HEK293T (cell line): ENCODE data around the gene GMDS.

Experiments
- BHLHE40 ChIP-seq: fragments of 450-650 bp; IDR thresholded peaks from 2 replicates; pipeline ENCODE4 v1.6.1; 2016; ENCODE audit warnings: mild to moderate bottlenecking, moderate library complexity, borderline replicate concordance
- CTBP1 ChIP-seq: fragments of 450-650 bp; IDR thresholded peaks from 2 replicates; pipeline ENCODE4 v1.6.1; 2016; ENCODE audit warnings: borderline replicate concordance
- FOXA1 ChIP-seq: fragments of 450-650 bp; IDR thresholded peaks from 2 replicates; pipeline ENCODE4 v1.6.1; 2016; ENCODE audit warnings: mild to moderate bottlenecking
- FOXK2 ChIP-seq: fragments of 450-650 bp; IDR thresholded peaks from 2 replicates; pipeline ENCODE4 v1.6.1; 2016; ENCODE audit warnings: mild to moderate bottlenecking
- FOXM1 ChIP-seq: fragments of 450-650 bp; IDR thresholded peaks from 2 replicates; pipeline ENCODE4 v1.6.1; 2017; ENCODE audit warnings: mild to moderate bottlenecking, borderline replicate concordance
- L3MBTL2 ChIP-seq: fragments of 450-650 bp; conservative IDR thresholded peaks from 2 replicates; pipeline ENCODE4 v1.6.1; 2016; ENCODE audit warnings: mild to moderate bottlenecking
- LEF1 ChIP-seq: fragments of 450-650 bp; IDR thresholded peaks from 2 replicates; pipeline ENCODE4 v1.6.1; 2017; ENCODE audit warnings: mild to moderate bottlenecking, borderline replicate concordance
- PKNOX1 ChIP-seq: fragments of 450-650 bp; IDR thresholded peaks from 2 replicates; pipeline ENCODE4 v1.6.1; 2016
- SP1 ChIP-seq: fragments of 450-650 bp; IDR thresholded peaks from 2 replicates; pipeline ENCODE4 v1.6.1; 2017
- SUZ12 ChIP-seq: fragments of 450-650 bp; IDR thresholded peaks from 2 replicates; pipeline ENCODE4 v1.6.1; 2016; ENCODE audit warnings: mild to moderate bottlenecking
- TARDBP ChIP-seq: fragments of 450-650 bp; IDR thresholded peaks from 2 replicates; pipeline ENCODE4 v1.6.1; 2016

DNA sequence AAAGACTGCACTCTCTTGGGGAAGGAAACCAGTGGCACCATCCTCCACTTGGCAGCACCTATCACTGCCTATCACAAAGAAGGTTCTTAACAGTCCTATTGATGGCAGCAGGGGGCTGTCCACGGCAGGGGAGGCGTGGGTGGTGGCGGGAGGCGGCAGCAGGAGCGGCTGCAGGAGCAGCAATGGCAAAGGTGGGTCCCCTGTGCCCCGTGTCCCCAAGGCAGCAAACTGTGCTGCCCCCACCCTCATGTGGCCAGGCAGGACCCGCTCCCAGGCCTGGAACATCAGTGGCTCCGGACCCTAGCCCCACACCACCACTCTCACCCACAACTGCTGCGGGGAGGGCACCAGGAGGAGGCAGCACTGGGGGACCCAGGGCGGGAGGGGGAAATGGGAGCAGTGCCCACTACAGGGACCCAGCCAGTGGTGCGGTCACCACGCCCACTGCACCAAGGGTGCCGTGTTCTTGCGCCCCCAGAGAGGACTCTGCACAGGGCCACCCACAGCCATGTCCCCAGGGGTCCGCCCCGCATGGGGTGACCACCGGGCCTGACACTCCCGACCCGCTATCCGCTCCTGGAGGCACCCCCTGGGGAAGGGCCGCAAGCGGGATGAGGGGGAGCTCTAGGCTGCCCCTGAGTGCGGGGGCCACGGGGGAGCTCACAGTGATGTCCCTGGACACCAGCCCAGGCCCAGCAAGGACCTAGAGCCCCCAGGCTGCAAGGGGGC is 54.6 kb downstream of the GMDS start:
- TF ChIP-seq L3MBTL2, result no peak
- TF ChIP-seq LEF1, result no peak
- TF ChIP-seq SUZ12, result no peak
- no peak for TF ChIP-seq FOXM1
- TF ChIP-seq FOXK2, result no peak
- no peak for TF ChIP-seq SP1
- no peak for TF ChIP-seq TARDBP
- TF ChIP-seq PKNOX1, result no peak
- no peak for TF ChIP-seq CTBP1
- no peak for TF ChIP-seq BHLHE40
- TF ChIP-seq FOXA1, result no peak
